Fibroblast of skin of right quadriceps (primary cell): Measurements from ENCODE around the gene GLRA3.
"Not testable (repeated sequence)": the region's sequence is repeated elsewhere in the genome, so short reads cannot be mapped to it uniquely, and the experiment has no call there.

Source experiments
- DNase-seq: peaks from one replicate; pipeline ENCODE4 v3.0.0-alpha.2; 2013

GLRA3 gene

GRCh38 chr4:174713181-174713580 lies 115.9 kb downstream of the GLRA3 start:
- no peak for DNase-seq

- no peak for DNase-seq
These were observed 119.5 kb downstream of the GLRA3 start for GRCh38 chr4:174709526-174709925.

DNA sequence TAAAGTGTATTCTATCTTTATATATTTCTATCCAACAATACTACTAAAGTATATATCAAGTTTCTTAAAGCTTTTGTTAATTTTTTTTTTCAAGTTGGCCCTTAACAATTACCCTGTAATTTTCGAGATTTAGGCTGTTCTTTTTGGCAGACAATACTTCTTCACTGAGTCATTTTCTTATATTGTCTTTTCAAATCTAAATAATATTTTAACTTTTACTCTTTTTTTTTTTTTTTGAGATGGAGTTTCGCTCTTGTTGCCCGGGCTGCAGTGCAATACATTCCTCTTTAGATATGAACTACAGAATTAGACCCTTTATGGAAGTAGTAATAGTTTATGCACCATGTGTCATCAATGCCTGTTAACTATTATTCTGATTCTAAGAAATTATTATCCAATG lies 120.7 kb downstream of the GLRA3 start:
- DNase-seq = no peak

DNA sequence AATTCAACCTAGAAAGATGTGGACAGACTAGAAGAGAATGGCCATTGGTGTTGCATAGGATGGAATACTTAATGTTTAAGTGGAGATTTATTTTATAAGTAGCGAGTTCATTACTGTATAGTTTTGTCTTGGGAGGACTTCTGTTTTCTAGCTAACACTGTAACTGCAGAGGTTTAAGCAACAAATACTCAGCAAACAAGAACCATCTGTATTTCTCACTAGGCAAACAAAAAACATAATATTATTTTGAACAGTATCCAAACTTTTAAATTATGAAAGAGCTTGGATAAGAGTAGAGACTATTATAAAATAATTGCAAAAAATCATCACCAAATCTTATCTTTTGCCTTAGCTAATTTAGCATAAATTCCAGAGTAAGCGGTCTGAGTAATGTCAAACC lies 121.1 kb downstream of the GLRA3 start:
- DNase-seq = no peak

DNA sequence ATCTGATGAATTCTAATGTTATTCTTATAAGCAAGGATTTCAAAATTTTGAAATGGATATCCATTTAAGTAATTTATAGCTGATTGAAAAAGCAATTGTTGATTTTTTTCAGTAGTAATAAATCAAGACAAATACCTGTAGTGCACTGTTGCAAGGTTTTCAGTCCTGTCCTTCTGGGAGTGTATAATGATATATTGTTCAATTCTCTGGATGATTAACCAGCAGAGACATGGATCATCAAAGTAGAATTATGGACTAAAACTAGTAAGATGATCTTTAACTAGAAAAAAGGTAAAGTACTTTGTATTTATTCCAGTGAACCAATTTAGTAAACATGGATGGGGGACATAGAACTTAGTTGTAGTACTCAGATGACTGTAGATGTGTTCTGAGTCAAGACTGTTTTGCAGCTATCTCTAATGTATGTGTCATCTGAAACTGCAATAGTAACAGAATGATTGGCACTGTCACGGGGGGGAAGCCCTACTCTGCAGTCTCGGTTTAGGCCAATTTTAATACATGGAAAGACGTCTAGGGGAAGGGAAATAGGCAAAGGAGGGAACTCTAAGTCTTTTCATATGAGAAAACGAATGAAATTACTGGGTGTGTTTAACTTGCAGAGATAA lies 121.9 kb downstream of the GLRA3 start:
- DNase-seq = no peak

DNA sequence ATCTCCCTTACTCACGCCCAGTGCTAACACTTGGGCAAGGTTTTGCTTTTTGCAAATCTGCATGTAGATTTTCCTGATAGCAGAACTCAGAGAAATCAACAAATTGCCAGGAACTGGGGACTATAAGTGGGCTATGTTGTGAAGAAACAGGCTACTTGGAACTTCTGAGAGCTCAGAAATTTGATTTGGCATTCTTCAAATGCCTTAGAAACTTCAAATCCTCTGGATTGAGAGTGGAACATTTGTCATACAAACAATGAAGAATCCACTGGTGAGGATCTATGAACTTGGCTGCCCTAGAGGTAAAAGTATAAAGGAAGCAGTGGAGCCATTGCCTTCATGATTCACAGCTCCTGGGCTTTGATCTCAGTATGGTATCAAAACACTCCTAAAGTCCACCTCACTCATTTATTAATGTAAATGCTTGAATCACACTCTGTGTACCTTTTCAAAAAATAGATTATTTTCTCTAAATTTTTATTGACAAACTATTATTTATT lies 126.0 kb downstream of the GLRA3 start:
- peak; percentile 22 for DNase-seq

- DNase-seq = no peak
These were observed 129.4 kb downstream of the GLRA3 start for GRCh38 chr4:174699654-174700053.

DNA sequence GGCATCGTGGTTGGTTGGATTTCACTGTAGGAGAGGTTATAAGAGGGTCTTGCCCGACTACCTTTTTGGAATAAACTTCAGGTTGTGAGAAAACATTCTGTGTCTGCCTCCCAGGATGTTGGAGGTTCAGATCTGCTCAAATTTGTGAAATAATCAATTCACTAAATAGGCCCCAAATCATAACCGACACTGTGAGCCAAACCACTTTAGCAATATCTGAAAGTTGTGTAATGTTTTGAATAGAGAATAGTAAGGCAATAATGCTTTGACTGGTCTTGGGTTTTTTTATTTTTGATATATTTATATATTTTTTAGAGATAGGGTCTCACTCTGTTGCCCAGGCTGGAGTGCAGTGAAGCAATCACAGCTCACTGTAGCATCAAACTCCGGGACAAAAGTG lies 131.2 kb downstream of the GLRA3 start:
- no peak for DNase-seq

DNA sequence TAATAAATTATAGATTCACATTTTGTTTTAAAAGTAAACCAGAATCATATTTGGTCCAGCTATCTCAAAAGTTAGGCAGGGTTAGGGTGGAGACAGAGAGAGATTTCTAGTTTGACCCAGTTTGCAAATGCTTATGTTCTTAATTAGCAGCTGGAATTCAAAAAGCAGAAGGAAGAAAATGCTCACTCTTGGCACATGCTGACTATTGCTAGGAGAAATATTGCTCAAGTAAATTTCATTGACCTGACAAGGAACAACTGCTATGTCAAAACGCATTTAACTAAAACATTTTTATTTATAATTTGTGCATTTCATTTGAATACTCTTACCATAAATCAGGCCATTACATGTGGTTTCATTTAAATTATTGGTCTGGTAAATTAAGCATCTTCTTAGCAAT lies 131.8 kb downstream of the GLRA3 start:
- DNase-seq = peak; percentile 74

DNA sequence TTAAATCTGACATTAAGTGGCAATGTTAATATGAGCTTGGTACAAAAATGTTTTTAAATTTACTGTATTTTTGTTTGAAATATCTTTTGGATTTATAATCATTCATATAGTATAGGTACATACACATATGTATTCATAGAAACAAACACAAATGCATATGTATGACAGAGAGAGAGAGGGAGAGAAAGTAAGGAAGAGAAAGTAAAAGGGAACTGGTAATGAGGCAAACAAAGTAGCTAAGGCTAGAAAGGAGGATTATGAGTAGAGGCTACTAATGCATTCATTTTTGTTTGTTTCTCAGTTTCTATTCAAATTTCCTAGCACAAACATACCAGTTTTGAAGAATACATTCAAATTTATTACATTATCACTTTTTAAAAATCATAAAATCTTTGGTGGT lies 132.4 kb downstream of the GLRA3 start:
- no peak for DNase-seq

DNA sequence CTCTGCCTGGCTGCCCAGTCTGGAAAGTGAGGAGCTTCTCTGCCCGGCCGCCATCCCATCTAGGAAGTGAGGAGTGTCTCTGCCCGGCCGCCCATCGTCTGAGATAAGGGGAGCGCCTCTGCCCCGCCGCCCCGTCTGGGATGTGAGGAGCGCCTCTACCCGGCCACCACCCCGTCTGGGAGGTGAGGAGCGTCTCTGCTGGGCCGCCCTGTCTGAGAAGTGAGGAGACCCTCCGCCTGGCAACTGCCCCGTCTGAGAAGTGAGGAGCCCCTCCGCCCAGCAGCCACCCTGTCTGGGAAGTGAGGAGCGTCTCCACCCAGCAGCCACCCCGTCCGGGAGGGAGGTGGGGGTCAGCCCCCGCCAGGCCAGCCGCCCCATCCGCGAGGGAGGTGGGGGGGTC lies 137.2 kb downstream of the GLRA3 start:
- not testable (repeated sequence) for DNase-seq

GRCh38 chr4:174690665-174691064 lies 138.4 kb downstream of the GLRA3 start:
- DNase-seq = no peak

DNA sequence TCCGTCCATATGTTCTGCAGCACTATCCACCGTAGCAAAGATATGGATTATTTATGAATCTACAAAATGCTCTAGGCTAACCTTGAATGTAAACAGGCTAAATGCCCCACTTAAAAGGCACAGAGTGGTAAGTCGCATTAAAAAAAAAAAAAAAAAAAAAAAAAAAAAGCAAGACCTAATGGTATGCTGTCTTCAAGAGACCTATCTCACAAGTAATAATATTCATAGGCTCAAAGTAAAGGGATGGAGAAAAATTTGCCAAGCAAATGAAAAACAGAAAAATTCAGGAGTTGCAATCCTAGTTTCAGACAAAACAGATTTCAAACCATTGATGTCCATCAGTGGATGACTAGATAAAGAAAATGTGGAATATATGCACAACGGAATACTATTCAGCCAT lies 139.4 kb downstream of the GLRA3 start:
- no peak for DNase-seq

- DNase-seq = no peak
These were observed 142.2 kb downstream of the GLRA3 start for GRCh38 chr4:174686826-174687225.

- DNase-seq = peak; percentile 73
These were observed 147.2 kb downstream of the GLRA3 start for GRCh38 chr4:174681723-174682300.

DNA sequence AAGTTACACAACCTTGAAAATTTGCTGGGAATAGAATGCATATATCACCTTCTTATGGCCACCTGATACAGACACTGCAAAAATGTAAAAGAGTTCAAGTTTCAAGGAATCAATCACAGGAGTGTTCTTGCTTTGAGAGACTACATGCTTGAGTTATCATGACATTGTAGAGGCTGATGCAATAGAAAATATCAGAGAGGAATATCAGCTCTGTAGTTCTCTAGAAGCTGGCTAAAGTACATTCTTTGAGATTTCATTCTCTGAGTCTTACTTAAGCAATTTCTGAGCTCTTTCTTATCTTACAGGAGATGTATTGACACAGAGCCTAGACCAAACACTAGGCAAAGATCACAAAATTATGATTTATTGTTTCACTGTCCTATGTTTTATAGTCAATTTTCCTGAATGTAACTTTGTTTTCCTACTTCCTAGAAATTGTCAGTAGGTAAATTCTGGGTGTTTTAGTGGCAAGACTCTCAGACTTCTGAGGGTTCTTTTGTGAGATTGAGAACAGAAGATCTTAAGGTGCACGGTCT lies 154.7 kb downstream of the GLRA3 start:
- DNase-seq = peak; percentile 42

- DNase-seq = no peak
These were observed 155.2 kb downstream of the GLRA3 start for GRCh38 chr4:174673865-174674264.

DNA sequence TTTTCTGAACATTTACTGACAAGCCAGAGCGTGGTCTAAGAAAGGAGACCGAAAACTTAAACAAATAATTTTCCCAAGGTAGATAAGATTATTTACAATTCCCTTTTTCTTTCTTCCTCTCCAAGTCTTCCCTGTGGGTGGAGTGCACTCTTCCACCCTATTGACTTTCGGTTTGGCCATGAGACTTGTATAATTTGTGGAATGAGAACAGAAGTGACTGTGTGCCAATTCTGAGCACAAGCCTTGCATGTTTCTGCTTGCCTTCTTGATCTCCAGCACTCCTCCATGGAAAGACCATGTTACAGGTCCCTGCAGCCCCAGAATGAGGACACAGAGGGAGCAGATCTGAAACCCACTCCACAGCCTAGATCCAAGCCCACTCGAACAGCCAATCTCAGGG lies 156.8 kb downstream of the GLRA3 start:
- DNase-seq = no peak

DNA sequence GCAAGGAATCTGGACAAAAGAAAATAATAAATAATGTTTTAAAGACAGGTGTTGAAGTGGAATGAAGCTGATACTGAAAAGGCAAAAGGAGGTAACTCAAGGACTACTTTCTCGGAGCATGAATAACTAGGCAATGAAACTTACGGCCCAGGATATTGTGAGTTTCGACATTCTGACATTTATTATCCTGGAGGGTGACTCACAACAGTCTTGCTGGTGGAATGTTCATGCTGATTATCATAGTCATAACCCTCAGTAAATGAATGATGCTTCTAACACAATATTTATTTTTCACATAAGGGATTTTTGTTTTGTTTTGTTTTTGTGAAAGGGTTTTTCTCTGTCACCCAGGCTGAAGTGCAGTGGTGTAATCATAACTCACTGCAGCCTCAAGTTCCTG lies 159.8 kb downstream of the GLRA3 start:
- peak; percentile 93 for DNase-seq

GRCh38 chr4:174665799-174666198 lies 163.2 kb downstream of the GLRA3 start:
- no peak for DNase-seq

GRCh38 chr4:174663216-174663615 lies 165.8 kb downstream of the GLRA3 start:
- DNase-seq = peak; percentile 92

- DNase-seq = no peak
These were observed 170.8 kb downstream of the GLRA3 start for GRCh38 chr4:174658246-174658645.

DNA sequence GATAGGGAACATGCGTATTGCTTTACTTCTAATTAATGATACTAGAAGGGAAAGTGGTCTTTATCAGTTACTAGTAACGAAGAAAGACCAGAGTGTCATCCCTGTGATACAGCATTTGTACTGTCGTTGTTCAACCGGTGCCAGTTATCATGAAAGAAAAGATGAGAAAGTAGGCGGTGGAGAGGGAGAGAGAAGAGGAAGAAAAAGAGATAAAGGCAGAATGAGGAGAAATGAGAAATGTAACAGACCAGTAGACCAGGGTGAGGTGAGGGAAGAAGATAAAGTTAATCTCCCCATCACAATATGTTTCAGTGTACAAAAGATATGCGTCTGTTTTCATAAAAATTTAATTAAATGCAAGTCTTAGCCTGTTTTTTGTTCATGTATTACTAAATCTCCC lies 171.6 kb downstream of the GLRA3 start:
- DNase-seq = no peak

DNA sequence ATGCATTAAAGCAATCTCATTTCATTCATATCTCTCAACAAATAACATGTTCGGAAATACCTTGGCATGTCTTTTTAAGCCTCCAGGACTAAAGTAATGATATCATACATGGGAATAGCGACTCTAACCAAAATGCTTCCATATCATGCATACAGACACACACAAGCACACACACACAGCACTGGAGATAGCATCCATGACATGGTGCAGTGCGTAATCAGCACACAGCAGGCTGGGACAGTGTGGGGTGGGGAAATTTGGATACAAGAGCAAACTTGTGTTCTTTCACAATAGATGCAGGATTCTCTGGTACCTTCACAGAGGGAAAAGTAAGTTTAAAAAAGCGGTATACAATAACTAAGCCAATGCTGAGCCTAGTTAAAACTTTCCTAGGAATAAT lies 174.4 kb downstream of the GLRA3 start:
- DNase-seq = no peak
